H1 (cell line): ENCODE measurements around the gene TRIM5. TPM values are rescaled to one million over a fixed set of nuclear protein-coding genes. Genes with fewer than 3 reads are reported as not detected.

ENCODE experiments used
- ASH2L ChIP-seq: fragments of 200-600, 300-600 bp; sonication (generic); IDR thresholded peaks from one replicate; pipeline ENCODE4 v1.7.1; 2017; ENCODE audit warnings: low read length
- BCL11A ChIP-seq, 2 experiments: IDR thresholded peaks; one replicate each; pipeline ENCODE4 v1.6.1; 2011; ENCODE audit warnings: low read depth in 2 of 2, low read length in 2 of 2, mild to moderate bottlenecking in 2 of 2
- BRCA1 ChIP-seq: IDR thresholded peaks from 2 replicates; pipeline ENCODE4 v1.6.1; 2012; ENCODE audit warnings: low read depth, low read length, improper control_type of control experiment
- EZH2 ChIP-seq: fragments of 200-600 bp; sonication (generic); IDR thresholded peaks from 2 replicates; pipeline ENCODE4 v1.7.1; 2012; ENCODE audit warnings: low read depth, mild to moderate bottlenecking, moderate library complexity, low read length, inconsistent platforms; ENCODE audit not compliant: severe bottlenecking
- FOSL1 ChIP-seq: IDR thresholded peaks from 2 replicates; pipeline ENCODE4 v1.6.1; 2011; ENCODE audit warnings: mild to moderate bottlenecking, low read depth, low read length, moderate library complexity; ENCODE audit not compliant: insufficient read depth
- RXRA ChIP-seq: IDR thresholded peaks from 2 replicates; pipeline ENCODE4 v1.6.1; 2011; ENCODE audit warnings: low read depth, mild to moderate bottlenecking, low read length, moderate library complexity; ENCODE audit not compliant: insufficient read depth
- SAP30 ChIP-seq: fragments of 300-600 bp; sonication (generic); IDR thresholded peaks from 2 replicates; pipeline ENCODE4 v1.7.1; 2012; ENCODE audit warnings: low read length, moderate library complexity, mild to moderate bottlenecking, inconsistent platforms; ENCODE audit not compliant: insufficient read depth, insufficient replicate concordance
- SP1 ChIP-seq: IDR thresholded peaks from 2 replicates; pipeline ENCODE4 v1.6.1; 2011; ENCODE audit warnings: low read depth, low read length
- TBP ChIP-seq: IDR thresholded peaks from 2 replicates; pipeline ENCODE4 v1.6.1; 2011; ENCODE audit warnings: low read depth, low read length, improper control_type of control experiment
- TCF12 ChIP-seq: IDR thresholded peaks from 2 replicates; pipeline ENCODE4 v1.6.1; 2011; ENCODE audit warnings: low read depth, mild to moderate bottlenecking, low read length
- polyA plus RNA-seq, 7 experiments: library from polyadenylated mRNA; depleted of rRNA in 3 of 7; stranded (reverse) in 5 of 7; unstranded in 2 of 7; fragments of >200 nt in 5 of 7; fragments of 200-250 nt in 2 of 7; gene quantifications; 1 replicate in 5 of 7; 2 replicates in 1 of 7; 4 replicates in 1 of 7; pipeline versions ENCODE4 v1.2.1 to v1.2.3, GENCODE V29; 2011 to 2013; ENCODE audit warnings: missing spikeins in 2 of 7, mixed read lengths in 2 of 7
- total RNA-seq: library from RNA; stranded (reverse); fragmentation: NEBNext Ultra II Directional; extraction: Animal tissue kit (Norgen Biotek cat#: 25700); gene quantifications from 2 replicates; pipeline ENCODE4 v1.2.1, GENCODE V29; 2021
- TF ChIP-seq, protein P1 (sequence below): fragments of 300-600 bp; sonication (generic); IDR thresholded peaks from 2 replicates; pipeline ENCODE4 v1.7.1; 2012; ENCODE audit warnings: low read length, moderate library complexity, mild to moderate bottlenecking, inconsistent platforms; ENCODE audit not compliant: insufficient replicate concordance

TRIM5 gene
- total and polyA plus RNA-seq, 2 of the 8 experiments (the other 6 are each of a cell fraction or from before 2014, with no cell fraction given), result 23.5 to 35.5 TPM

DNA sequence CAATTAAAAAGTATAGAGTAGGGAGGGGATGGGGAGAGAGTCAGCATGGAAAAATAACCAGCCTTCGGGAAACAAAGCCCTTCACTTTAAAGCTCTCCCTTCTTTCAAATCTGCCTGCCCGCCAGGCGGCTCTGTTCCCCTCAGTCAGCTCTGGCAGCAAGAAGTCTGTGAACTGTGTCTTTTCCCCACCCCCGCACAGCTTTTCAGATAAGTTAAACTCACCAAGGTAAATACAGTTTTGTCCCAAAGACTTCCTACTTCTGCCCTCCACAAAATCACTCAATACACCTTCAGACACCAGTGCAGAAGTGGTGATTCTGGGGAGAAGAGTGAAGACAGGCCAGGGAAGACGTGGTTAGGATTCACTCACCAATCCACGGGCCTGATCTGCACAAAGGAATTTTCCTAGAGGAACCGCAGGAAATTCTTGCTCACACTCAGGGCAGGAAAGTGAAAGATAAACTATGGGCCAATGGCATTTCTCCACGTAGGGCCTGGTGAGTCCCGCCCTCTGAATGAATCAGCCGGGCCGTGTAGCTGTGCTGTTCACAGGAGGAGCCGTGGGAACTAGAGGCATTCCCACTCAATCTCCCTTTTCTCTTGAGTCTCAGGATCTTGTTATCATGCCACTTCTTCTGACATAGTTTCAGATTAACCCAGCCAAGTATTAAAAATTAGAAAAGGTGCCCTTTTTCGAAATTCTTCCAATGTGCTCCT is at the start of gene TRIM5 (continued):
- TF ChIP-seq, protein P1, sequence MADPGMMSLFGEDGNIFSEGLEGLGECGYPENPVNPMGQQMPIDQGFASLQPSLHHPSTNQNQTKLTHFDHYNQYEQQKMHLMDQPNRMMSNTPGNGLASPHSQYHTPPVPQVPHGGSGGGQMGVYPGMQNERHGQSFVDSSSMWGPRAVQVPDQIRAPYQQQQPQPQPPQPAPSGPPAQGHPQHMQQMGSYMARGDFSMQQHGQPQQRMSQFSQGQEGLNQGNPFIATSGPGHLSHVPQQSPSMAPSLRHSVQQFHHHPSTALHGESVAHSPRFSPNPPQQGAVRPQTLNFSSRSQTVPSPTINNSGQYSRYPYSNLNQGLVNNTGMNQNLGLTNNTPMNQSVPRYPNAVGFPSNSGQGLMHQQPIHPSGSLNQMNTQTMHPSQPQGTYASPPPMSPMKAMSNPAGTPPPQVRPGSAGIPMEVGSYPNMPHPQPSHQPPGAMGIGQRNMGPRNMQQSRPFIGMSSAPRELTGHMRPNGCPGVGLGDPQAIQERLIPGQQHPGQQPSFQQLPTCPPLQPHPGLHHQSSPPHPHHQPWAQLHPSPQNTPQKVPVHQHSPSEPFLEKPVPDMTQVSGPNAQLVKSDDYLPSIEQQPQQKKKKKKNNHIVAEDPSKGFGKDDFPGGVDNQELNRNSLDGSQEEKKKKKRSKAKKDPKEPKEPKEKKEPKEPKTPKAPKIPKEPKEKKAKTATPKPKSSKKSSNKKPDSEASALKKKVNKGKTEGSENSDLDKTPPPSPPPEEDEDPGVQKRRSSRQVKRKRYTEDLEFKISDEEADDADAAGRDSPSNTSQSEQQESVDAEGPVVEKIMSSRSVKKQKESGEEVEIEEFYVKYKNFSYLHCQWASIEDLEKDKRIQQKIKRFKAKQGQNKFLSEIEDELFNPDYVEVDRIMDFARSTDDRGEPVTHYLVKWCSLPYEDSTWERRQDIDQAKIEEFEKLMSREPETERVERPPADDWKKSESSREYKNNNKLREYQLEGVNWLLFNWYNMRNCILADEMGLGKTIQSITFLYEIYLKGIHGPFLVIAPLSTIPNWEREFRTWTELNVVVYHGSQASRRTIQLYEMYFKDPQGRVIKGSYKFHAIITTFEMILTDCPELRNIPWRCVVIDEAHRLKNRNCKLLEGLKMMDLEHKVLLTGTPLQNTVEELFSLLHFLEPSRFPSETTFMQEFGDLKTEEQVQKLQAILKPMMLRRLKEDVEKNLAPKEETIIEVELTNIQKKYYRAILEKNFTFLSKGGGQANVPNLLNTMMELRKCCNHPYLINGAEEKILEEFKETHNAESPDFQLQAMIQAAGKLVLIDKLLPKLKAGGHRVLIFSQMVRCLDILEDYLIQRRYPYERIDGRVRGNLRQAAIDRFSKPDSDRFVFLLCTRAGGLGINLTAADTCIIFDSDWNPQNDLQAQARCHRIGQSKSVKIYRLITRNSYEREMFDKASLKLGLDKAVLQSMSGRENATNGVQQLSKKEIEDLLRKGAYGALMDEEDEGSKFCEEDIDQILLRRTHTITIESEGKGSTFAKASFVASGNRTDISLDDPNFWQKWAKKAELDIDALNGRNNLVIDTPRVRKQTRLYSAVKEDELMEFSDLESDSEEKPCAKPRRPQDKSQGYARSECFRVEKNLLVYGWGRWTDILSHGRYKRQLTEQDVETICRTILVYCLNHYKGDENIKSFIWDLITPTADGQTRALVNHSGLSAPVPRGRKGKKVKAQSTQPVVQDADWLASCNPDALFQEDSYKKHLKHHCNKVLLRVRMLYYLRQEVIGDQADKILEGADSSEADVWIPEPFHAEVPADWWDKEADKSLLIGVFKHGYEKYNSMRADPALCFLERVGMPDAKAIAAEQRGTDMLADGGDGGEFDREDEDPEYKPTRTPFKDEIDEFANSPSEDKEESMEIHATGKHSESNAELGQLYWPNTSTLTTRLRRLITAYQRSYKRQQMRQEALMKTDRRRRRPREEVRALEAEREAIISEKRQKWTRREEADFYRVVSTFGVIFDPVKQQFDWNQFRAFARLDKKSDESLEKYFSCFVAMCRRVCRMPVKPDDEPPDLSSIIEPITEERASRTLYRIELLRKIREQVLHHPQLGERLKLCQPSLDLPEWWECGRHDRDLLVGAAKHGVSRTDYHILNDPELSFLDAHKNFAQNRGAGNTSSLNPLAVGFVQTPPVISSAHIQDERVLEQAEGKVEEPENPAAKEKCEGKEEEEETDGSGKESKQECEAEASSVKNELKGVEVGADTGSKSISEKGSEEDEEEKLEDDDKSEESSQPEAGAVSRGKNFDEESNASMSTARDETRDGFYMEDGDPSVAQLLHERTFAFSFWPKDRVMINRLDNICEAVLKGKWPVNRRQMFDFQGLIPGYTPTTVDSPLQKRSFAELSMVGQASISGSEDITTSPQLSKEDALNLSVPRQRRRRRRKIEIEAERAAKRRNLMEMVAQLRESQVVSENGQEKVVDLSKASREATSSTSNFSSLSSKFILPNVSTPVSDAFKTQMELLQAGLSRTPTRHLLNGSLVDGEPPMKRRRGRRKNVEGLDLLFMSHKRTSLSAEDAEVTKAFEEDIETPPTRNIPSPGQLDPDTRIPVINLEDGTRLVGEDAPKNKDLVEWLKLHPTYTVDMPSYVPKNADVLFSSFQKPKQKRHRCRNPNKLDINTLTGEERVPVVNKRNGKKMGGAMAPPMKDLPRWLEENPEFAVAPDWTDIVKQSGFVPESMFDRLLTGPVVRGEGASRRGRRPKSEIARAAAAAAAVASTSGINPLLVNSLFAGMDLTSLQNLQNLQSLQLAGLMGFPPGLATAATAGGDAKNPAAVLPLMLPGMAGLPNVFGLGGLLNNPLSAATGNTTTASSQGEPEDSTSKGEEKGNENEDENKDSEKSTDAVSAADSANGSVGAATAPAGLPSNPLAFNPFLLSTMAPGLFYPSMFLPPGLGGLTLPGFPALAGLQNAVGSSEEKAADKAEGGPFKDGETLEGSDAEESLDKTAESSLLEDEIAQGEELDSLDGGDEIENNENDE, result peak; percentile 46
- TF ChIP-seq EZH2, result no peak
- TF ChIP-seq BRCA1, result no peak
- no peak for TF ChIP-seq BCL11A (IDR thresholded peaks at IDR 0.05; ENCODE audit: low read depth in 2 of 2, low read length in 2 of 2)
- no peak for TF ChIP-seq RXRA
- no peak for TF ChIP-seq FOSL1
- TF ChIP-seq ASH2L, result peak; percentile 94
- TF ChIP-seq TBP, result peak; percentile 50; the same call in 1 of the 2 replicates
- TF ChIP-seq SAP30, result no peak
- TF ChIP-seq TCF12, result no peak
- 0 out of 2 replicates have a peak, but pooled peaks have one; percentile 6 for TF ChIP-seq SP1
